ENCODE data around the gene LDLRAD4.

The LDLRAD4 gene

DNA sequence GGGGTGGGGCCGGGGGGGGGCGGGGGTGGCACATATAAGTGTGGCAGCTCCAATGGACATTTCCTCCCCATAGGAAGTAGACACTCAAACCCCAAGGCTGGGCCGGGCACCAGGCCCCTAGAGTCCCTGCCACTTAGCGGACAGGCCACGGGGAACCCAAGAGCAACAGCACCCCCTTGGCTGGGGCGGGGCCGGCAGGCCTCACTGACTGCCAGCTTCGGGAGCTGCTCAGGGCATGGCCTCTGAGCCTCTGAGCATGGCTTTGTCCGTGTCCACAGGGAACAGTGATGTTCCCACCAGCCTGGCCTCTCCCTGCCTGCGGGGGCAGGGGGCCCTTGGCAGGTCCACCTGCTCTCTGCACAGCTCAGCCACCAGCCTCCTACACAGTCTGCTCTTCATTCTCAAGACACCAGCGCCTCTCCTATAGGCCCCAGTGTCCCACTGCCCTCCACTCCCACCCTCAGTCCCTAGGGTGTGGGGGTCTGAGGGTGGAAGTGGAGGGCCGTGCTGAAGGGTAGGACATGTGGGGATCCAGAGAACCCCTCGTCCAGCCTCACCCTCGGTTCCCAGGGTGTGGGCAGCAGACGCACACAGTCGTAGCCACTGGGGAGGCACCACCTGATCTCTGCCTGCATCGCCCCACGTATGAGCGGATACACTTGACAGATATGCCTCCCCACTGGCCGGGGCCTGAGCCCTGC lies 401.1 kb downstream of the LDLRAD4 start:
- Histone ChIP-seq H3K9ac (ENCODE audit: low read length) (no peak overlapping the region), H3K9me3 (ENCODE audit: control insufficient read depth, insufficient read depth, low read depth, low read length) (no peaks in the 10 kb centered on the region), H3K4me3 (ENCODE audit: low read depth, low read length) (no peak overlapping the region), H3K27me3 (ENCODE audit: control insufficient read depth, insufficient read depth, low read length) (no peaks in the 10 kb centered on the region), H3K4me1 (ENCODE audit: control insufficient read depth, insufficient read depth, low read length) (no peaks in the 10 kb centered on the region; the same call in 1 of the 2 replicates), H3K27ac (ENCODE audit: low read depth, low read length) (no peak overlapping the region), H3K36me3 (ENCODE audit: control insufficient read depth, insufficient read depth, low read length) (no peaks in the 10 kb centered on the region)

DNA sequence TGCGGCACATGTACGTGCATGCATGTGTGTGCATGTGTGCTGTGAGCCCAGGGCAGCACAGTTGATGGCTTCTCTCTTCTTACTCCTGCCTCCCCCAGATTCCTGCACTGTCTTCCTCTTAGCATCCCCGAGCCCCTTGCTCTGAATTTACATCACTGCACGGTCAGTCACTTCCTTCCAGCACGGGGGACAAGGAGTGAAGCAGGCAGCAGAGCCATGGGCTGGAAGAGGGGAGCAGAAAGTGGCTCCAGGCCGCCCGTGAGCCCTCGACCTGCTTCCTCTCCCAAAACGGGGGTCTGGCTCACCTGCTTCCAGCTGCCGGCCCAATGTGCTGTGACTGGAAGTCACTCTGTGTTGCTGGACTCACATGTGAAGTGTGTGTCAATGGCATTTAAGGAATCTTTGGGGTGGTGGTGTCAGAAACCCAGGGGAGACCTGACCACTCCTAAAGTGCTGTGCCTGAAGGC lies 401.7 kb downstream of the LDLRAD4 start:
- Histone ChIP-seq H3K27me3 (ENCODE audit: control insufficient read depth, insufficient read depth, low read length) (no peaks in the 10 kb centered on the region), H3K4me3 (ENCODE audit: low read depth, low read length) (no peak overlapping the region), H3K4me1 (ENCODE audit: control insufficient read depth, insufficient read depth, low read length) (no peaks in the 10 kb centered on the region), H3K9ac (ENCODE audit: low read length) (no peak overlapping the region), H3K27ac (ENCODE audit: low read depth, low read length) (no peak overlapping the region), H3K36me3 (ENCODE audit: control insufficient read depth, insufficient read depth, low read length) (no peaks in the 10 kb centered on the region), H3K9me3 (ENCODE audit: control insufficient read depth, insufficient read depth, low read depth, low read length) (no peaks in the 10 kb centered on the region)

- Histone ChIP-seq H3K9ac (ENCODE audit: low read length) (no peak overlapping the region), H3K27me3 (ENCODE audit: control insufficient read depth, insufficient read depth, low read length) (no peaks in the 10 kb centered on the region), H3K4me3 (ENCODE audit: low read depth, low read length) (no peak overlapping the region), H3K4me1 (ENCODE audit: control insufficient read depth, insufficient read depth, low read length) (no peaks in the 10 kb centered on the region), H3K9me3 (ENCODE audit: control insufficient read depth, insufficient read depth, low read depth, low read length) (no peaks in the 10 kb centered on the region), H3K36me3 (ENCODE audit: control insufficient read depth, insufficient read depth, low read length) (no peaks in the 10 kb centered on the region), H3K27ac (ENCODE audit: low read depth, low read length) (no peak overlapping the region)
Measured at GRCh38 chr18:13620818-13621445, 402.4 kb downstream of the LDLRAD4 start.

DNA sequence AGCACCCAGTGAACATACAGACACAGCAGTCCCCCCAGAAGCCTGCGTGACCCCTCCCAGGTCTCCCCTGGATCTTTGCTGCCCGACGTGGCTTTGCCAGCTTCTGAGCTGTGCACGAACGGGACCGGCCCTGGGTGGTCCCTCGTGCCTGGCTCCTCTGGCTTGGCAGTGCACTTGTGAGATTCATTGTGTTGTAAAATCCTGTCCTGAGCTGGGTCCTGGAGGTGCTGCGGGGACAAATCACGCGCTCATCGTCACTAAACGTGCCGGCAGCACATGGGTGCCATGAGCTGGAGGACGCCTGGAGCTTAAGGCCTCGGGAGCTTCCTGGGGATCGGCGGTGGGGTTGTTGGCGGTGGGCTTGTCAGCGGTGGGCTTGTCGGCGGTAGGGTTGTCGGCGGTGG lies 402.9 kb downstream of the LDLRAD4 start:
- Histone ChIP-seq H3K4me3 (ENCODE audit: low read depth, low read length) (no peak overlapping the region), H3K27ac (ENCODE audit: low read depth, low read length) (no peak overlapping the region), H3K9ac (ENCODE audit: low read length) (no peak overlapping the region), H3K27me3 (ENCODE audit: control insufficient read depth, insufficient read depth, low read length) (no peaks in the 10 kb centered on the region), H3K9me3 (ENCODE audit: control insufficient read depth, insufficient read depth, low read depth, low read length) (no peaks in the 10 kb centered on the region), H3K36me3 (ENCODE audit: control insufficient read depth, insufficient read depth, low read length) (no peaks in the 10 kb centered on the region), H3K4me1 (ENCODE audit: control insufficient read depth, insufficient read depth, low read length) (no peaks in the 10 kb centered on the region)

- no peak overlapping the region for H3K27ac ChIP-seq (ENCODE audit: low read depth, low read length)
- H3K4me1 ChIP-seq (ENCODE audit: control insufficient read depth, insufficient read depth, low read length) = no peaks in the 10 kb centered on the region
- no peak overlapping the region for H3K9ac ChIP-seq (ENCODE audit: low read length)
- H3K36me3 ChIP-seq (ENCODE audit: control insufficient read depth, insufficient read depth, low read length) = no peaks in the 10 kb centered on the region
- no peaks in the 10 kb centered on the region for H3K9me3 ChIP-seq (ENCODE audit: control insufficient read depth, insufficient read depth, low read depth, low read length)
- H3K4me3 ChIP-seq (ENCODE audit: low read depth, low read length) = no peak overlapping the region
- H3K27me3 ChIP-seq (ENCODE audit: control insufficient read depth, insufficient read depth, low read length) = no peaks in the 10 kb centered on the region
Measured at GRCh38 chr18:13621886-13622619, 403.5 kb downstream of the LDLRAD4 start.

GRCh38 chr18:13622751-13623150 lies 404.2 kb downstream of the LDLRAD4 start:
- H3K27ac ChIP-seq (ENCODE audit: low read depth, low read length) = no peak overlapping the region
- H3K4me1 ChIP-seq (ENCODE audit: control insufficient read depth, insufficient read depth, low read length) = no peaks in the 10 kb centered on the region

DNA sequence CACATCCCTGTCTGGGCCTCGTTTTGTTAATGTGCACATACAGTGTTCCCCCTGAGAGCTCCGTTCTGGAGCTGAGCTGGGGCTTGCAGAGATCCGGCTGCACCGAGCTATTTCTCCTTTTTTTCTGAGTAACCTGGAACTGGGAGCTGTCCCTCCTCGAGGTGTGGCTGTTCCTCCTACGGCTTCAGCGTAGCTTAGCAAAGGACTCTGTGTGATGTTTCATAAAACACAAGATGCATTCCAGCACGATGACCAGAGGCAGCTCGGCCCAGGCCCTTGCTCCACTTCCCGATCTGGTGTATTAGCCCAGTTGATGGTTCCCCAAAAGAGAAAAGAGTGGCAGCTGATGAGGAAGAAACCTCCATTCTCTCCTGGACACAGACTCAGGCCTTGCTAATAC lies 404.8 kb downstream of the LDLRAD4 start:
- Histone ChIP-seq H3K27ac (ENCODE audit: low read depth, low read length) (no peak overlapping the region), H3K4me1 (ENCODE audit: control insufficient read depth, insufficient read depth, low read length) (no peaks in the 10 kb centered on the region), H3K9me3 (ENCODE audit: control insufficient read depth, insufficient read depth, low read depth, low read length) (no peaks in the 10 kb centered on the region), H3K9ac (ENCODE audit: low read length) (peak overlapping the region; percentile 27), H3K4me3 (ENCODE audit: low read depth, low read length) (no peak overlapping the region), H3K27me3 (ENCODE audit: control insufficient read depth, insufficient read depth, low read length) (no peaks in the 10 kb centered on the region), H3K36me3 (ENCODE audit: control insufficient read depth, insufficient read depth, low read length) (no peaks in the 10 kb centered on the region)

More at GRCh38 chr18:13622751-13623150, 404.2 kb downstream of the LDLRAD4 start:
- Histone ChIP-seq H3K9me3 (ENCODE audit: control insufficient read depth, insufficient read depth, low read depth, low read length) (no peaks in the 10 kb centered on the region), H3K36me3 (ENCODE audit: control insufficient read depth, insufficient read depth, low read length) (no peaks in the 10 kb centered on the region), H3K4me3 (ENCODE audit: low read depth, low read length) (no peak overlapping the region), H3K27me3 (ENCODE audit: control insufficient read depth, insufficient read depth, low read length) (no peaks in the 10 kb centered on the region), H3K9ac (ENCODE audit: low read length) (no peak overlapping the region)

DNA sequence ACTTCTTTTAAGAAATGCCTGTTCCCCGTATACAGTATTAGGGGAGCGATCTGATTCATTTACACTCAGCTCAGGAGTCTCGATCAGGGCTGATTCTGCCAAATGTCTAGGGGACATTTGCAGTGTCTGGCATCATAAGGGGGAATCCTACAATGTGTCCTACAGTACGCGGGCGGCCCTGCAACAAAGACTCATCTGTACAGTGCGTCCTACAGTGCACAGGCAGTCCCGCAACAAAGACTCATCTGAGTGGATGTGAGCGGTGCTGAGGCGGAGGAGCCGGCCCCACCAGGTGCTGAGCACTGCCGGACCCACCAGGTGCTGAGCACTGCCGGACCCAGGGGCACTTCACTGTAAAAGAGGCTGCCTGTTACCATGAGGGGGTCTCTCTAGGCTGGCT lies 405.3 kb downstream of the LDLRAD4 start:
- H3K27ac ChIP-seq (ENCODE audit: low read depth, low read length) = no peak overlapping the region
- no peak overlapping the region for H3K9ac ChIP-seq (ENCODE audit: low read length)
- no peaks in the 10 kb centered on the region for H3K9me3 ChIP-seq (ENCODE audit: control insufficient read depth, insufficient read depth, low read depth, low read length)
- no peaks in the 10 kb centered on the region for H3K27me3 ChIP-seq (ENCODE audit: control insufficient read depth, insufficient read depth, low read length)
- no peaks in the 10 kb centered on the region for H3K4me1 ChIP-seq (ENCODE audit: control insufficient read depth, insufficient read depth, low read length)
- H3K4me3 ChIP-seq (ENCODE audit: low read depth, low read length) = no peak overlapping the region
- no peaks in the 10 kb centered on the region for H3K36me3 ChIP-seq (ENCODE audit: control insufficient read depth, insufficient read depth, low read length)

GRCh38 chr18:13624563-13625237 lies 406.1 kb downstream of the LDLRAD4 start:
- Histone ChIP-seq H3K4me3 (ENCODE audit: low read depth, low read length) (no peak overlapping the region), H3K27me3 (ENCODE audit: control insufficient read depth, insufficient read depth, low read length) (no peaks in the 10 kb centered on the region), H3K36me3 (ENCODE audit: control insufficient read depth, insufficient read depth, low read length) (no peaks in the 10 kb centered on the region), H3K9me3 (ENCODE audit: control insufficient read depth, insufficient read depth, low read depth, low read length) (no peaks in the 10 kb centered on the region), H3K9ac (ENCODE audit: low read length) (no peak overlapping the region), H3K27ac (ENCODE audit: low read depth, low read length) (no peak overlapping the region), H3K4me1 (ENCODE audit: control insufficient read depth, insufficient read depth, low read length) (no peaks in the 10 kb centered on the region; the same call in 1 of the 2 replicates)

- Histone ChIP-seq H3K27ac (ENCODE audit: low read depth, low read length) (no peak overlapping the region), H3K27me3 (ENCODE audit: control insufficient read depth, insufficient read depth, low read length) (no peaks in the 10 kb centered on the region), H3K9ac (ENCODE audit: low read length) (no peak overlapping the region), H3K4me3 (ENCODE audit: low read depth, low read length) (no peak overlapping the region), H3K36me3 (ENCODE audit: control insufficient read depth, insufficient read depth, low read length) (no peaks in the 10 kb centered on the region), H3K4me1 (ENCODE audit: control insufficient read depth, insufficient read depth, low read length) (peaks cover 4% of the 10 kb centered on the region; the same call in 1 of the 2 replicates), H3K9me3 (ENCODE audit: control insufficient read depth, insufficient read depth, low read depth, low read length) (no peaks in the 10 kb centered on the region)
Measured at GRCh38 chr18:13625355-13625754, 406.8 kb downstream of the LDLRAD4 start.

Measured in HUES6 (cell line).